T-helper 2 cell treated with Interferon-gamma antibody and Interleukin-4, amounts not matched to agents 5 μg/mL and 100 μg/mL, for 36 hours (primary cell): Measurements from ENCODE around the gene CT45A6.
"Not testable (repeated sequence)": the region's sequence is repeated elsewhere in the genome, so short reads cannot be mapped to it uniquely, and the experiment has no call there.

Experiments used
- DNase-seq: peaks from one replicate; pipeline ENCODE4 v3.0.0; 2021; ENCODE audit warnings: low spot score
- H3K27ac Mint-ChIP-seq: one replicate; pipeline ENCODE4 v1.8.0; 2021; ENCODE audit warnings: mild to moderate bottlenecking, mixed read lengths
- H3K27me3 Mint-ChIP-seq: one replicate; pipeline ENCODE4 v1.8.0; 2021; ENCODE audit warnings: low read depth, mixed read lengths
- H3K36me3 Mint-ChIP-seq: one replicate; pipeline ENCODE4 v1.8.0; 2021; ENCODE audit warnings: low read depth, mixed read lengths
- H3K4me1 Mint-ChIP-seq: one replicate; pipeline ENCODE4 v1.8.0; 2021; ENCODE audit warnings: low read depth, mixed read lengths
- H3K4me3 Mint-ChIP-seq: one replicate; pipeline ENCODE4 v1.8.0; 2022; ENCODE audit warnings: mild to moderate bottlenecking, moderate library complexity, mixed read lengths
- H3K9me3 Mint-ChIP-seq: one replicate; pipeline ENCODE4 v1.8.0; 2021; ENCODE audit warnings: mixed read lengths

The CT45A6 gene, protein sequence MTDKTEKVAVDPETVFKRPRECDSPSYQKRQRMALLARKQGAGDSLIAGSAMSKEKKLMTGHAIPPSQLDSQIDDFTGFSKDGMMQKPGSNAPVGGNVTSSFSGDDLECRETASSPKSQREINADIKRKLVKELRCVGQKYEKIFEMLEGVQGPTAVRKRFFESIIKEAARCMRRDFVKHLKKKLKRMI

DNA sequence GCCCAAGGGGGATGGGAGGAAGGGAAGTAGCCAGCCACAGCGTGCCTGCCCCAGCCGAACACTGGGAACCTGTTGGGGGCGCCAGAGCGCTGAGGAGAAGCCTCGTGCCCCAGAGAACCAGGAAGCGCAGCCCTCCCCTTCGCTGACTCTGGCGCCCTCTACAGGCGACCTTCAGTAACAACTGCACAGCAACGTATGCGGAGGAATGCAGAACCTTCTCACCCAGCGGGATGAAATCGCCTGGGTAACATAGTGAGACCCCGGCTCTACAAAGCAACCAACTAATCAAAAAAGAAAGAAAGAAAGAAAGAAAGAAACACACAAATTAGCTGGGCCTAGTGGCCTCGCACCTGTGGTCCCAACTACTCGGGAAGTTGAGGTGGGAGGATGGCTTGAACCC, at the start of gene CT45A6:
CT45A6 (minus strand) TSS at position 101 of the 400 bp plus-strand sequence. CDS start 3,794 bp downstream, outside the sequence.
- not testable (repeated sequence) for H3K4me3 Mint-ChIP-seq, H3K4me1 Mint-ChIP-seq, H3K9me3 Mint-ChIP-seq, H3K36me3 Mint-ChIP-seq, DNase-seq, H3K27me3 Mint-ChIP-seq, H3K27ac Mint-ChIP-seq

DNA sequence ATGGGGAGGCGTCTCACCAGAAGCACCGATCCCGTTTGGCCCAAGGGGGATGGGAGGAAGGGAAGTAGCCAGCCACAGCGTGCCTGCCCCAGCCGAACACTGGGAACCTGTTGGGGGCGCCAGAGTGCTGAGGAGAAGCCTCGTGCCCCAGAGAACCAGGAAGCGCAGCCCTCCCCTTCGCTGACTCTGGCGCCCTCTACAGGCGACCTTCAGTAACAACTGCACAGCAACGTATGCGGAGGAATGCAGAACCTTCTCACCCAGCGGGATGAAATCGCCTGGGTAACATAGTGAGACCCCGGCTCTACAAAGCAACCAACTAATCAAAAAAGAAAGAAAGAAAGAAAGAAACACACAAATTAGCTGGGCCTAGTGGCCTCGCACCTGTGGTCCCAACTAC, 34.6 kb upstream of the CT45A6 start, which contains the start of gene CT45A7:
CT45A7 (minus strand) TSS at position 101 of the 400 bp plus-strand sequence. CDS start 3,747 bp downstream, outside the sequence.
- not testable (repeated sequence) for H3K4me3 Mint-ChIP-seq, H3K9me3 Mint-ChIP-seq, H3K27ac Mint-ChIP-seq, H3K27me3 Mint-ChIP-seq, H3K36me3 Mint-ChIP-seq, H3K4me1 Mint-ChIP-seq, DNase-seq

GRCh38 chrX:135819912-135820311, 17.3 kb upstream of the CT45A6 start, which contains the start of gene CT45A2:
CT45A2 (minus strand) TSS chrX:135820012; CDS start chrX:135816265, 3,747 bp downstream.
- H3K4me3 Mint-ChIP-seq, H3K27ac Mint-ChIP-seq, H3K27me3 Mint-ChIP-seq, H3K9me3 Mint-ChIP-seq, DNase-seq, H3K4me1 Mint-ChIP-seq, H3K36me3 Mint-ChIP-seq: not testable (repeated sequence)

DNA sequence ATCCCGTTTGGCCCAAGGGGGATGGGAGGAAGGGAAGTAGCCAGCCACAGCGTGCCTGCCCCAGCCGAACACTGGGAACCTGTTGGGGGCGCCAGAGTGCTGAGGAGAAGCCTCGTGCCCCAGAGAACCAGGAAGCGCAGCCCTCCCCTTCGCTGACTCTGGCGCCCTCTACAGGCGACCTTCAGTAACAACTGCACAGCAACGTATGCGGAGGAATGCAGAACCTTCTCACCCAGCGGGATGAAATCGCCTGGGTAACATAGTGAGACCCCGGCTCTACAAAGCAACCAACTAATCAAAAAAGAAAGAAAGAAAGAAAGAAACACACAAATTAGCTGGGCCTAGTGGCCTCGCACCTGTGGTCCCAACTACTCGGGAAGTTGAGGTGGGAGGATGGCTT, 17.2 kb downstream of the CT45A6 start, which contains the start of gene CT45A5:
CT45A5 (minus strand) TSS at position 101 of the 400 bp plus-strand sequence. CDS start 3,774 bp downstream, outside the sequence.
- not testable (repeated sequence) for H3K36me3 Mint-ChIP-seq, DNase-seq, H3K27me3 Mint-ChIP-seq, H3K4me1 Mint-ChIP-seq, H3K4me3 Mint-ChIP-seq, H3K9me3 Mint-ChIP-seq, H3K27ac Mint-ChIP-seq

DNA sequence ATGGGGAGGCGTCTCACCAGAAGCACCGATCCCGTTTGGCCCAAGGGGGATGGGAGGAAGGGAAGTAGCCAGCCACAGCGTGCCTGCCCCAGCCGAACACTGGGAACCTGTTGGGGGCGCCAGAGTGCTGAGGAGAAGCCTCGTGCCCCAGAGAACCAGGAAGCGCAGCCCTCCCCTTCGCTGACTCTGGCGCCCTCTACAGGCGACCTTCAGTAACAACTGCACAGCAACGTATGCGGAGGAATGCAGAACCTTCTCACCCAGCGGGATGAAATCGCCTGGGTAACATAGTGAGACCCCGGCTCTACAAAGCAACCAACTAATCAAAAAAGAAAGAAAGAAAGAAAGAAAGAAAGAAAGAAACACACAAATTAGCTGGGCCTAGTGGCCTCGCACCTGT, 34.5 kb downstream of the CT45A6 start, which contains the start of gene CT45A3:
CT45A3 (minus strand) TSS at position 101 of the 400 bp plus-strand sequence. CDS start 3,747 bp downstream, outside the sequence.
- not testable (repeated sequence) for H3K9me3 Mint-ChIP-seq

DNA sequence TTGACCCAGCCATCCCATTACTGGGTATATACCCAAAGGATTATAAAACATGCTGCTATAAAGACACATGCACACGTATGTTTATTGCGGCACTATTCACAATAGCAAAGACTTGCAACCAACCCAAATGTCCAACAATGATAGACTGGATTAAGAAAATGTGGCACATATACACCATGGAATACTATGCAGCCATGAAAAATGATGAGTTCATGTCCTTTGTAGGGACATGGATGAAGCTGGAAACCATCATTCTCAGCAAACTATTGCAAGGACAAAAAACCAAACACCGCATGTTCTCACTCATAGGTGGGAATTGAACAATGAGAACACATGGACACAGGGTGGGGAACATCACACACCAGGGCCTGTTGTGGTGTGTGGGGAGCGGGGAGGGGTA, 57.8 kb downstream of the CT45A6 start:
- H3K27me3 Mint-ChIP-seq, DNase-seq: not testable (repeated sequence)

More for the DNA sequence above, 34.5 kb downstream of the CT45A6 start, which contains the start of gene CT45A3:
- H3K4me1 Mint-ChIP-seq, H3K27me3 Mint-ChIP-seq, DNase-seq, H3K36me3 Mint-ChIP-seq, H3K27ac Mint-ChIP-seq, H3K4me3 Mint-ChIP-seq: not testable (repeated sequence)

More for the DNA sequence above, 57.8 kb downstream of the CT45A6 start:
- H3K27ac Mint-ChIP-seq, H3K36me3 Mint-ChIP-seq, H3K9me3 Mint-ChIP-seq, H3K4me3 Mint-ChIP-seq, H3K4me1 Mint-ChIP-seq: not testable (repeated sequence)
